Measurements from ENCODE around the gene ANKS3. TPM values are rescaled to one million over a fixed set of nuclear protein-coding genes. Genes with fewer than 3 reads are reported as not detected.

The ANKS3 gene
- total RNA-seq, 5 donors from 2014 or later (not counting 1 experiment from before 2014, with no cell fraction given), result 24.2 to 37.1 (median 32.2) TPM

DNA sequence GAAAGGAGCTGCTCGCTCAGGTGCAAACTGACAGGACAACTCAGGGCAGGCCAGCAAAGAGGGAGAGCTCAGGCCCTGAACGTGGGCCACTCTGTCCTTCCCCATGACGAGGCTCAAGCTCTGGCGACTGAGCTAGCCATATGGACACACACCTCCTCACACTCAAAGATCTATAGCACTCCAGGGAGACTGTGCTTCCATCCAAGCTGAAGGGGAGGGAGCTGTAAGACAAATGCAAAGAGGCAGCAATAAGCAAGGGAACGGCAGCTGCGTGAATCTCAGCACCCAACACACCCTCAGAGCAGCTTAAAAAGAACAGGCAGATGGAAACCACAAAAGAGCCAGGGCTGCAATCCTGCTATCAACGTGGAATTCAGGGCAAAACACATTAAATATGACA, 27.2 kb downstream of the ANKS3 start:
- Histone ChIP-seq H3K4me3 (ENCODE audit: control insufficient read depth in 1 of 2, extremely low read depth in 1 of 2, low read length in 1 of 2) (no peak overlapping the region), H3K9me3 (no peaks in the 10 kb centered on the region), H3K27ac (ENCODE audit: low read length) (no peak overlapping the region), H3K27me3 (replicated peaks in 1 of 2; ENCODE audit: control insufficient read depth in 2 of 2, extremely low read depth in 1 of 2, insufficient read depth in 2 of 2, low read length in 1 of 2) (no peaks in the 10 kb centered on the region), H3K36me3 (ENCODE audit: control insufficient read depth in 2 of 2, extremely low read depth in 1 of 2, insufficient read depth in 1 of 2, low read length in 1 of 2) (peaks cover 13 to 48% of the 10 kb centered on the region in 2 donors), H3K4me1 (ENCODE audit: control insufficient read depth in 1 of 2, extremely low read depth in 1 of 2, insufficient read depth in 2 of 2, low read length in 2 of 2) (peaks cover 0 to 4% of the 10 kb centered on the region in 2 experiments)
- ChIA-PET CTCF (no interaction called here), POLR2A (no interaction called here)
- WGBS (ENCODE audit: insufficient coverage), result 83% methylated on average over 1 of the region's 7 CpGs
- peaks cover 31% of the 10 kb centered on the region for H3K36me3 Mint-ChIP-seq
- no peak overlapping the region for H3K4me3 Mint-ChIP-seq
- H3K27ac Mint-ChIP-seq, result no peak overlapping the region
- DNase-seq (no peak), ATAC-seq (replicated peaks in 1 of 4) (no peak)
- H3K9me3 Mint-ChIP-seq, result no peaks in the 10 kb centered on the region
- H3K4me1 Mint-ChIP-seq, result no peaks in the 10 kb centered on the region
- no peaks in the 10 kb centered on the region for H3K27me3 Mint-ChIP-seq

DNA sequence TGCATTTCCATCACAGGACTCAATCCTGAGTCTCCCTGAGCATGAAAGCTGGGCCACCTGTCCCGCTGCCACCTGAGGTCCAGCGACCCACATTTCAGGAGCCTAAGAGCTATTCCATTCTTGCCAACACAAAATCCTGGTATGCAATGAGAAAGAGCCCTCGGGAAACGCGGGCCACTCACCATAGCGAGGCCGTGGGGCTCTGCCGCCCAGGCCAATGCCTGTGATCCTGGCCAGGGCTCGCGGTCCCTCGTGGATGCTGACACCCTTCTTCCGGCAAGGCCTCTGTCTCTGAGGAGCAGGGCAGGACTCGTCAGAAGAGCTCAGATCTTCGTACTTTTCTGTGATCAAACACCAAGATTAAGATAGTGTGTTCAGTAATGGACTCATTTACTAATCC, 29.2 kb downstream of the ANKS3 start:
- ChIA-PET CTCF (interaction anchor here in 1 of 2 donors (0.8 kb wide), 1 partner anchor 34 kb away, joined by 3 read pairs; no protein-coding TSS in a partner anchor), POLR2A (no interaction called here)
- Histone ChIP-seq H3K4me3 (ENCODE audit: control insufficient read depth in 1 of 2, extremely low read depth in 1 of 2, low read length in 1 of 2) (no peak overlapping the region), H3K36me3 (ENCODE audit: control insufficient read depth in 2 of 2, extremely low read depth in 1 of 2, insufficient read depth in 1 of 2, low read length in 1 of 2) (peaks cover 12 to 49% of the 10 kb centered on the region in 2 donors), H3K9me3 (no peaks in the 10 kb centered on the region), H3K27me3 (replicated peaks in 1 of 2; ENCODE audit: control insufficient read depth in 2 of 2, extremely low read depth in 1 of 2, insufficient read depth in 2 of 2, low read length in 1 of 2) (no peaks in the 10 kb centered on the region), H3K27ac (ENCODE audit: low read length) (no peak overlapping the region), H3K4me1 (ENCODE audit: control insufficient read depth in 1 of 2, extremely low read depth in 1 of 2, insufficient read depth in 2 of 2, low read length in 2 of 2) (peaks cover 0 to 18% of the 10 kb centered on the region in 2 experiments)
- WGBS (ENCODE audit: insufficient coverage), result 95% methylated on average over 14 of the region's 14 CpGs
- no peak for DNase-seq
- Mint-ChIP-seq H3K4me3 (no peak overlapping the region), H3K27me3 (no peaks in the 10 kb centered on the region), H3K36me3 (peaks cover 25% of the 10 kb centered on the region), H3K27ac (no peak overlapping the region), H3K4me1 (peaks cover 0 to 8% (median 3%) of the 10 kb centered on the region in 3 donors), H3K9me3 (no peaks in the 10 kb centered on the region)
- no peak for ATAC-seq (replicated peaks in 1 of 4)

DNA sequence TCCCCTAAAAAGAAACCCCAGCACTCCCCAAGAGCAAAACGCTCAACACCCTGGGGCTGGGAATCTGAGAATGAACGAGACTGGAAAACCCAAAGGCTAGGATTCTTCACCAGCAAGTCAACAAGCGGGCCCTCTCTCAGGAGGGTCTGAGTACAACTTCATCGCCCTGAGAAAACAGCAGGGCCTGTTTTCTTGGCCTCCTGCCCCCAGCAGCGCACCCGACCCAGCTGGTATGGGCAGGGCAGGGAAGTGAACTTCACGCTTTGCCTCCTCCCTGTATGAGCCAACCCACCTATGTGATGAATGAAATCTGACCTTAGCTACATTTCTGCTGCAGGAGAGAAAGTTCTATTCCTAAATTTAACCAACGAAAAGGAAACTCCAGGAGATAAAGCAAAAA, 29.6 kb downstream of the ANKS3 start:
- Mint-ChIP-seq H3K9me3 (no peaks in the 10 kb centered on the region), H3K27me3 (no peaks in the 10 kb centered on the region), H3K27ac (no peak overlapping the region), H3K36me3 (peaks cover 25% of the 10 kb centered on the region), H3K4me3 (no peak overlapping the region), H3K4me1 (peaks cover 0 to 11% (median 3%) of the 10 kb centered on the region in 3 donors)
- peaks cover 12 to 47% of the 10 kb centered on the region in 2 donors for H3K36me3 ChIP-seq (ENCODE audit: control insufficient read depth in 2 of 2, extremely low read depth in 1 of 2, insufficient read depth in 1 of 2, low read length in 1 of 2)
- DNase-seq, result no peak
- no peak overlapping the region for H3K4me3 ChIP-seq (ENCODE audit: control insufficient read depth in 1 of 2, extremely low read depth in 1 of 2, low read length in 1 of 2)
- no peak for ATAC-seq (replicated peaks in 1 of 4)
- H3K9me3 ChIP-seq, result no peaks in the 10 kb centered on the region
- ChIA-PET CTCF (interaction anchor here in 1 of 2 donors (0.8 kb wide), 1 partner anchor 34 kb away, joined by 3 read pairs; no protein-coding TSS in a partner anchor), POLR2A (no interaction called here)
- H3K27me3 ChIP-seq (replicated peaks in 1 of 2; ENCODE audit: control insufficient read depth in 2 of 2, extremely low read depth in 1 of 2, insufficient read depth in 2 of 2, low read length in 1 of 2), result no peaks in the 10 kb centered on the region
- peaks cover 0 to 22% of the 10 kb centered on the region in 2 experiments for H3K4me1 ChIP-seq (ENCODE audit: control insufficient read depth in 1 of 2, extremely low read depth in 1 of 2, insufficient read depth in 2 of 2, low read length in 2 of 2)
- WGBS (ENCODE audit: insufficient coverage), result 84% methylated on average over 3 of the region's 8 CpGs
- H3K27ac ChIP-seq (ENCODE audit: low read length), result no peak overlapping the region

DNA sequence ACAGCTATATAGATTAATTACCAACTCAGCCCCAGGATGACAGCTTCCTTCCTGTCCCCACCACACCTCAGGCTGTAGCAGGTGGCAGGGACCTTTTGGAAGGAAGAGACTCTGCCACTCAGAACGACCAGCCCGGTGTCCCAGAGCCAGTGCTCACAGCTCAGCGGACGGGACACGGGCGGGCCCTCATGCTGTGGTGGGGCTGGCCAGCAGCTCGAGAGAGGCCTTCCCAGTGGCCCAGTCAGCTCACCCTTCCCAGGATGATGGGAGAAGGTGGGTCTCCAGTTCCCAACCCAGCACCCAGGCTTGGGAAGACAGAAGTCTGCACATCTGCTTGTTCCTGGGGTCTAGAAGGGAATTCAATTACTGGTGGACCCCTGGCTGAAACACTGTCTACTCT, 30.2 kb downstream of the ANKS3 start:
- Histone ChIP-seq H3K4me3 (ENCODE audit: control insufficient read depth in 1 of 2, extremely low read depth in 1 of 2, low read length in 1 of 2) (no peak overlapping the region), H3K27me3 (replicated peaks in 1 of 2; ENCODE audit: control insufficient read depth in 2 of 2, extremely low read depth in 1 of 2, insufficient read depth in 2 of 2, low read length in 1 of 2) (no peaks in the 10 kb centered on the region), H3K9me3 (no peaks in the 10 kb centered on the region), H3K4me1 (ENCODE audit: control insufficient read depth in 1 of 2, extremely low read depth in 1 of 2, insufficient read depth in 2 of 2, low read length in 2 of 2) (peaks cover 0 to 27% of the 10 kb centered on the region in 2 experiments), H3K27ac (ENCODE audit: low read length) (no peak overlapping the region), H3K36me3 (ENCODE audit: control insufficient read depth in 2 of 2, extremely low read depth in 1 of 2, insufficient read depth in 1 of 2, low read length in 1 of 2) (peaks cover 12 to 50% of the 10 kb centered on the region in 2 donors)
- no peaks in the 10 kb centered on the region for H3K9me3 Mint-ChIP-seq
- H3K4me3 Mint-ChIP-seq, result no peak overlapping the region
- H3K27me3 Mint-ChIP-seq, result no peaks in the 10 kb centered on the region
- H3K27ac Mint-ChIP-seq, result no peak overlapping the region
- H3K4me1 Mint-ChIP-seq, result peaks cover 0 to 11% (median 3%) of the 10 kb centered on the region in 3 donors
- 0% methylated on average over 2 of the region's 7 CpGs for WGBS (ENCODE audit: insufficient coverage)
- ChIA-PET CTCF (interaction anchor here (0.7 kb wide), 2 partner anchors 215 to 723 kb away, joined by 4 to 7 read pairs; no protein-coding TSS in a partner anchor), POLR2A (no interaction called here)
- peaks cover 24% of the 10 kb centered on the region for H3K36me3 Mint-ChIP-seq
- DNase-seq (no peak), ATAC-seq (replicated peaks in 1 of 4) (no peak)

DNA sequence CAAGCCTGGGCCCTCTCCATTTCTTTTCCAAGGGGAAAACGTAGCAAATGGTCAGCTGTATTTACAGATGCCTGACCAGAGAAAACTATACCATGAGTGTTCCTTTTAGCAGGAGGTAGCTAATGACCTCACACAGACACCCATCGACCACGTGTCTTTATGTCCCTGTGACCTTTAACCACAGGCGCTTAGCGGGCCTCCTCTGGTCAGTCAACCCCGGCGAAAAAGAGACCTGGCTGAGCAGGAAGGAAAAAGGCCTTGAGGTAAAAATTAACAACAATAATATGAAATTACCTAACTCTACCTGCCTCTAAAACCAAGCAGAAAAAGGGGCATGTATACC, 31.6 kb downstream of the ANKS3 start:
- H3K4me3 Mint-ChIP-seq, result no peak overlapping the region
- Histone ChIP-seq H3K4me3 (ENCODE audit: control insufficient read depth in 1 of 2, extremely low read depth in 1 of 2, low read length in 1 of 2) (no peak overlapping the region), H3K27ac (ENCODE audit: low read length) (no peak overlapping the region), H3K27me3 (replicated peaks in 1 of 2; ENCODE audit: control insufficient read depth in 2 of 2, extremely low read depth in 1 of 2, insufficient read depth in 2 of 2, low read length in 1 of 2) (no peaks in the 10 kb centered on the region), H3K9me3 (no peaks in the 10 kb centered on the region), H3K4me1 (ENCODE audit: control insufficient read depth in 1 of 2, extremely low read depth in 1 of 2, insufficient read depth in 2 of 2, low read length in 2 of 2) (peaks cover 0 to 29% of the 10 kb centered on the region in 2 experiments), H3K36me3 (ENCODE audit: control insufficient read depth in 2 of 2, extremely low read depth in 1 of 2, insufficient read depth in 1 of 2, low read length in 1 of 2) (peaks cover 15 to 59% of the 10 kb centered on the region in 2 donors)
- no peak for DNase-seq
- no peaks in the 10 kb centered on the region for H3K9me3 Mint-ChIP-seq
- no peaks in the 10 kb centered on the region for H3K27me3 Mint-ChIP-seq
- H3K4me1 Mint-ChIP-seq, result peaks cover 0 to 11% (median 3%) of the 10 kb centered on the region in 3 donors
- no peak for ATAC-seq (replicated peaks in 1 of 4)
- peaks cover 20% of the 10 kb centered on the region for H3K36me3 Mint-ChIP-seq
- H3K27ac Mint-ChIP-seq, result peak overlapping the region in 1 of 2 donors; percentile 34
- CTCF ChIA-PET, result no interaction called here
- POLR2A ChIA-PET, result no interaction called here
- 100% methylated on average over 2 of the region's 7 CpGs for WGBS (ENCODE audit: insufficient coverage)

DNA sequence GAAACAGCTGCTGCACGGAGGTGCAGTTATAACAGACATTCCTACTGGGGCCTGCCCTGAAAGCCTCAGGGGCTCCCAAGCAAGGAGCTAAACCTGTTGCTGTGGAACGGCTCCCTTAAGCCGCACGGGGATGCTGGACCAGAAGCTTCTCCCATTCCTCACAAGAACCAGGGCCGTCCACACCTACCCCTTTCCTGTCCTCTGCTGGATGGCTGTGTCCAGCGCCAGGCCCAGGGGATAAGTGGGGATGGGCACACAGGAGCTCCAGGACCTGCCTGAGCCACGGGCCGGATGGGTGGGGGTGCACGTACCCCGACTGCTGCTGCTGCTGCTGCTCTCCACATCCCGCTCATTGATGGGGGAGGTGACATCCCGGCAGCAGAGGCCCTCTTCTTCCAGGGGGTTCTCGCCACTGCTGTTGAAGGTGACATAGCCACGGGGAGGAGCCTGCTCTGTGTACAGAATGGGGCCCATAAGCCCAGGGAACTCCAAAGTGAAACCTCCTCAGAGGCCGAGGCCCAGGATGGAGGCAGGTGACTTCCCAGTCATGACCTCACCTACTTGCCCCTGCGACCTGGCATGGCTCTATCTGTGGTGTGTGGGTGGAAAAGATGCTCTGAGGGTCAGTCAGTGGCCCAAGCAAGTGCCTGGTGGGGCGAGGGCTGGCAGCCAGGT, 32.1 kb downstream of the ANKS3 start:
- no peaks in the 10 kb centered on the region for H3K27me3 ChIP-seq (replicated peaks in 1 of 2; ENCODE audit: control insufficient read depth in 2 of 2, extremely low read depth in 1 of 2, insufficient read depth in 2 of 2, low read length in 1 of 2)
- Mint-ChIP-seq H3K27me3 (no peaks in the 10 kb centered on the region), H3K27ac (peak overlapping the region in 1 of 2 donors; percentile 34), H3K4me1 (peaks cover 0 to 11% (median 3%) of the 10 kb centered on the region in 3 donors), H3K36me3 (peaks cover 19% of the 10 kb centered on the region), H3K4me3 (no peak overlapping the region), H3K9me3 (no peaks in the 10 kb centered on the region)
- DNase-seq (no peak), ATAC-seq (replicated peaks in 1 of 4) (no peak)
- peaks cover 0 to 29% of the 10 kb centered on the region in 2 experiments for H3K4me1 ChIP-seq (ENCODE audit: control insufficient read depth in 1 of 2, extremely low read depth in 1 of 2, insufficient read depth in 2 of 2, low read length in 2 of 2)
- WGBS (ENCODE audit: insufficient coverage), result 98% methylated on average over 12 of the region's 17 CpGs
- H3K4me3 ChIP-seq (ENCODE audit: control insufficient read depth in 1 of 2, extremely low read depth in 1 of 2, low read length in 1 of 2), result no peak overlapping the region
- no peak overlapping the region for H3K27ac ChIP-seq (ENCODE audit: low read length)
- ChIA-PET POLR2A (no interaction called here), CTCF (no interaction called here)
- no peaks in the 10 kb centered on the region for H3K9me3 ChIP-seq
- peaks cover 19 to 62% of the 10 kb centered on the region in 2 donors for H3K36me3 ChIP-seq (ENCODE audit: control insufficient read depth in 2 of 2, extremely low read depth in 1 of 2, insufficient read depth in 1 of 2, low read length in 1 of 2)
